Stomach smooth muscle (tissue), 2 donors: ENCODE results near the gene MAGEB1.

Source experiments
- H3K27ac ChIP-seq: one replicate; pipeline ENCODE4 v1.7.0; 2013; ENCODE audit warnings: mild to moderate bottlenecking, low read length, inconsistent platforms
- H3K27me3 ChIP-seq, 2 donors: one replicate each; pipeline ENCODE4 v1.7.0; 2013; ENCODE audit warnings: low read length in 2 of 2; ENCODE audit not compliant: insufficient read depth in 2 of 2, control insufficient read depth in 1 of 2
- H3K36me3 ChIP-seq, 2 donors: one replicate each; pipeline ENCODE4 v1.7.0; 2013; ENCODE audit warnings: low read length in 2 of 2; ENCODE audit not compliant: control insufficient read depth in 2 of 2, insufficient read depth in 2 of 2
- H3K4me1 ChIP-seq: one replicate; pipeline ENCODE4 v1.7.0; 2013; ENCODE audit warnings: low read length; ENCODE audit not compliant: control insufficient read depth, insufficient read depth
- H3K4me3 ChIP-seq, 2 donors: one replicate each; pipeline ENCODE4 v1.7.0; 2013; ENCODE audit warnings: low read length in 2 of 2
- H3K9ac ChIP-seq, 2 donors: one replicate each; pipeline ENCODE4 v1.7.0; 2013; ENCODE audit warnings: low read length in 2 of 2, mild to moderate bottlenecking in 1 of 2
- H3K9me3 ChIP-seq, 2 donors: one replicate each; pipeline ENCODE4 v1.7.0; 2013; ENCODE audit warnings: low read length in 2 of 2; ENCODE audit not compliant: control insufficient read depth in 2 of 2
- donor health status: healthy.
- donor health status: Pancreatic carcinoma.

Gene MAGEB1

DNA sequence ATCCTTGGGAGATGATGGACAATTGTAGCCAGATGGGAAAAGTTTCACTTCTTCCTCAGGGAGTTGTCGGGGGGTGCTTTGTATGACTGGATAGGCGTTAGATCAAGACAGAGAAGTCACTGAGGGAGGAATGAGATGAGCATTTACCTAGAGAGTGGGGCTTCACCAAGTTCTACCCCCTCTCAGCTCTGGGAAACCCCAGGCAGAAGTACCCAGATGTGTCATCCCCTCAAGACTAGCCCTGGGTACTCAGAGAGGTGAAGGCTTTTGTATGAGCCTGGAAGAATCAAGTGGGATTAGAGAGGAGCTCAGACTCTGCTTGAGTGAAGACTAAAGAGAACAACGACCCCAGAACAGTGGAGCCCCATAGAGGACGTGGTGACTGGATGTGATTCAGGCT, 1.9 kb downstream of the MAGEB1 start:
- Histone ChIP-seq H3K9me3 (no peaks in the 10 kb centered on the region), H3K4me1 (no peaks in the 10 kb centered on the region), H3K27ac (no peak overlapping the region), H3K36me3 (no peaks in the 10 kb centered on the region), H3K27me3 (peaks cover 0 to 2% of the 10 kb centered on the region in 2 donors), H3K4me3 (no peak overlapping the region), H3K9ac (no peak overlapping the region)

GRCh38 chrX:30253257-30253656, 6.3 kb downstream of the MAGEB1 start:
- peaks cover 0 to 2% of the 10 kb centered on the region in 2 donors for H3K27me3 ChIP-seq
- peaks cover 0 to 2% of the 10 kb centered on the region in 2 donors for H3K9me3 ChIP-seq
- H3K27ac ChIP-seq: no peak overlapping the region
- H3K4me1 ChIP-seq: no peaks in the 10 kb centered on the region
- no peak overlapping the region for H3K4me3 ChIP-seq
- H3K9ac ChIP-seq: no peak overlapping the region
- H3K36me3 ChIP-seq: no peaks in the 10 kb centered on the region

DNA sequence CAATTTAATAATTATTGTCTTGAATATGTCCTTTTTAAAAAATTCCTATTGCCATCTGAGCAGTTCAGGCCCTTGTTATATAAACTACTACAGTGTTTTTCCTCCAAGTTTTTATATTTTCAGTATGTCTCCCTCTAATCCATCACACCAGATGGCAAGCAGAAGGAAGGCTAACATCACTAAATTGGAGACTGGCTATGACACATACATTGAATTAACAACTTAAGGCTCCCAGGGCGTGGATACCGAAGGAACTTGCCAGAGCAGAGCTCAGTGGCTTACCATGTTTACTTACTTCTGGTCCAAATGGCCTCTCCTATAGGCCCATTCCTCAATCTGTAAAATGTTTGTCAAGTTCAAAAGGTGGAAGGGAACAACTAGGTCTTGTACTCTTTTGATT, 13.0 kb downstream of the MAGEB1 start:
- H3K27ac ChIP-seq: no peak overlapping the region
- no peak overlapping the region for H3K9ac ChIP-seq
- H3K4me3 ChIP-seq: no peak overlapping the region
- H3K27me3 ChIP-seq: no peaks in the 10 kb centered on the region
- H3K36me3 ChIP-seq: no peaks in the 10 kb centered on the region
- peaks cover 0 to 2% of the 10 kb centered on the region in 2 donors for H3K9me3 ChIP-seq
- H3K4me1 ChIP-seq: no peaks in the 10 kb centered on the region

GRCh38 chrX:30261012-30261411, 14.1 kb downstream of the MAGEB1 start:
- H3K4me3 ChIP-seq: no peak overlapping the region
- peaks cover 0 to 2% of the 10 kb centered on the region in 2 donors for H3K9me3 ChIP-seq
- no peak overlapping the region for H3K9ac ChIP-seq
- H3K36me3 ChIP-seq: no peaks in the 10 kb centered on the region
- H3K27ac ChIP-seq: no peak overlapping the region
- H3K4me1 ChIP-seq: no peaks in the 10 kb centered on the region
- peaks cover 0 to 4% of the 10 kb centered on the region in 2 donors for H3K27me3 ChIP-seq

DNA sequence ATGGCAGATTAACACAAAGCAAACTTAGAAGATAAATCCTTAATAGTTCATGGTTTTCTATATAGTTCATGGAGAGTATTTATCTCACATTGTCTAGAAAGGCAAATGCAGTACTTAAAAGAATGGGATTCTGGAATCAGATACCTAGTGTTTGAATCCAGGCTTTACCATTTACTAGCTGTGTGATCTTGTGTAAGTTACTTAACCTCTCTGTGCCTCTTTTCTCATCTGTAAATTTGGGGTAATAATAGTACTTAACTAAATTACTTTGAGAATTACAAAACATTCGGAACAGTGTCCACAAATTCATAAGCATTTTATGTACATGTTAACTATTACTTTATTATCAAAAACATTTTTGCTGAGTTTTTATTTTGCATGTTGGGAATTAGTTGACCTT, 15.8 kb downstream of the MAGEB1 start:
- Histone ChIP-seq H3K9ac (no peak overlapping the region), H3K27ac (no peak overlapping the region), H3K36me3 (no peaks in the 10 kb centered on the region), H3K27me3 (peaks cover 0 to 4% of the 10 kb centered on the region in 2 donors), H3K9me3 (no peaks in the 10 kb centered on the region), H3K4me3 (no peak overlapping the region), H3K4me1 (no peaks in the 10 kb centered on the region)

DNA sequence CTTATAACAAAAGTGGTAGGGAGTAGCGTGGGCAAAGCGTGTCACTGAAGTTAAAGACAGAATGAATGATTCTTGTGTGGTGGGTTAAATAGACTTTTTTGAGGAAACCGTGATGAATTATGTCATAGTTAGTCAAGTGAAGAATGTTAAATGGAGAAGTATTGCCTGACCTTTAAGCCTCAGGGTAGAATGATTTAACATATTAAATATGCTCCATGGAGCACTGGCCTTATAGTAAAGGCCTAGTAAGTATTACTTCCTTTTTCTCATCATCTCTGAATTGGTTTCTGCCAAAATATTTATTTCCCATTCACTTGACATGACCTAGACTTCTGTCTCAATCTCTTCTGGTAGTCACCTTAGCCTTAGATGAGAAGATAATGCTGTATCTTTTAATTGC, 23.7 kb downstream of the MAGEB1 start:
- no peak overlapping the region for H3K4me3 ChIP-seq
- no peaks in the 10 kb centered on the region for H3K9me3 ChIP-seq
- H3K4me1 ChIP-seq: no peaks in the 10 kb centered on the region
- no peak overlapping the region for H3K27ac ChIP-seq
- no peaks in the 10 kb centered on the region for H3K36me3 ChIP-seq
- no peak overlapping the region for H3K9ac ChIP-seq
- peaks cover 0 to 2% of the 10 kb centered on the region in 2 donors for H3K27me3 ChIP-seq

DNA sequence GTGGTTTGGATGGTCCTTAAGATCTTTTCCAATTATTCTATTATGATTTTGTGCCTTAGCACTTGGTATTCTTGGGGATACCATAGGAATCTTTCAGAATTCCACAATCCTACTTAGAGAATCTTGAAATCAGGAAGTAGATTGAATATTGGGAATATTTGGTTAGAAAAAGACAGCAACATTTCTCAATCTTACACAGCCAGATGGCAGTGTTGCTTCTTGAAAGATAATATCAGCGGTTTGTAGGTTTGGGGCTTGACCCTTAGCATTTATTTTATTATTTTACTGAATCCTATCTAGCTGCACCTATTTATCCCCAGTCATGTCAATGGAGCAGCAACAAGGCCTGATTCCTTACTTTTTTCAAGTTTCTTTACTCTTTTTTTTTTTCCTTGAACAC, 28.6 kb downstream of the MAGEB1 start:
- Histone ChIP-seq H3K9ac (no peak overlapping the region), H3K36me3 (no peaks in the 10 kb centered on the region), H3K27me3 (no peaks in the 10 kb centered on the region), H3K27ac (no peak overlapping the region), H3K9me3 (no peaks in the 10 kb centered on the region), H3K4me1 (no peaks in the 10 kb centered on the region), H3K4me3 (no peak overlapping the region)

DNA sequence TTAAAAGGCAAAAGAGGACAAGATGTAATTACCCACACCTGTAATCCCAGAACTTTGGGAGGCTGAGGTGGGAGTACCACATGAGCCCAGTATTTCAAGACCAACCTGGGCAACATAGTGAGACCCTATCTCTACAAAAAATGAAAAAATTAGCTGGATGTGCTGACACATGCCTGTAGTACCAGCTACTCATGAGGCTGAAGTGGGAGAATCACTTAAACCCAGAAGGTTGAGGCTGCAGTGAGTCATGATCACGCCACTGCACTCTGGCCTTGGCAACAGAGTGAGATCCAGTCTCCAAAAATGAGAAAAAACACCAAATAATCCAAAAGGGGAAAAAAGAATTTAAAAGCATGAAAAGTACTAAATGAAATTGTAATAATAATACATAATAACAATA, 31.4 kb downstream of the MAGEB1 start:
- Histone ChIP-seq H3K4me3 (no peak overlapping the region), H3K27ac (no peak overlapping the region), H3K27me3 (no peaks in the 10 kb centered on the region)

DNA sequence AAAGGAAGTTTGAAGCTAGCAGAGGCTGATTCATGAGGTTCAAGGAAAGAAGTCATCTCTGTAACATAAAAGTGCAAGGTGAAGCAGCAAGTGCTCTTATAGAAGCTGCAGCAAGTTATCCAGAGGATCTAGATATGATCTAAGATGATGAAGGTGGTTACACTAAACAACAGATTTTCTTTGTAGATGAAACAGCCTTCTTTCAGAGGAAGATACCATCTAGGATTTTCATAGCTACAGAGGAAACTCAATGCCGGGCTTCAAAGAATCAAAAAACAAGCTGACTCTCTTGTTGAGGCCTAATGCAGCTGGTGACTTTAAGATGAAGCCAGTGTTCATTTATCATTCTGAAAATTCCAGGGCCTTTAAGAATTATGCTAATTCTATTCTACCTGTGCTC, 33.5 kb downstream of the MAGEB1 start:
- H3K4me1 ChIP-seq: no peaks in the 10 kb centered on the region
- H3K4me3 ChIP-seq: no peak overlapping the region
- no peak overlapping the region for H3K9ac ChIP-seq
- H3K27me3 ChIP-seq: no peaks in the 10 kb centered on the region
- H3K9me3 ChIP-seq: no peaks in the 10 kb centered on the region
- H3K36me3 ChIP-seq: no peaks in the 10 kb centered on the region
- no peak overlapping the region for H3K27ac ChIP-seq

More for the DNA sequence above, 31.4 kb downstream of the MAGEB1 start:
- no peaks in the 10 kb centered on the region for H3K4me1 ChIP-seq
- H3K36me3 ChIP-seq: no peaks in the 10 kb centered on the region
- H3K9me3 ChIP-seq: no peaks in the 10 kb centered on the region
- H3K9ac ChIP-seq: no peak overlapping the region

GRCh38 chrX:30282527-30282926, 35.6 kb downstream of the MAGEB1 start:
- no peak overlapping the region for H3K27ac ChIP-seq
- no peaks in the 10 kb centered on the region for H3K9me3 ChIP-seq
- no peaks in the 10 kb centered on the region for H3K27me3 ChIP-seq
- H3K36me3 ChIP-seq: no peaks in the 10 kb centered on the region
- no peak overlapping the region for H3K4me3 ChIP-seq
- no peaks in the 10 kb centered on the region for H3K4me1 ChIP-seq
- H3K9ac ChIP-seq: no peak overlapping the region

DNA sequence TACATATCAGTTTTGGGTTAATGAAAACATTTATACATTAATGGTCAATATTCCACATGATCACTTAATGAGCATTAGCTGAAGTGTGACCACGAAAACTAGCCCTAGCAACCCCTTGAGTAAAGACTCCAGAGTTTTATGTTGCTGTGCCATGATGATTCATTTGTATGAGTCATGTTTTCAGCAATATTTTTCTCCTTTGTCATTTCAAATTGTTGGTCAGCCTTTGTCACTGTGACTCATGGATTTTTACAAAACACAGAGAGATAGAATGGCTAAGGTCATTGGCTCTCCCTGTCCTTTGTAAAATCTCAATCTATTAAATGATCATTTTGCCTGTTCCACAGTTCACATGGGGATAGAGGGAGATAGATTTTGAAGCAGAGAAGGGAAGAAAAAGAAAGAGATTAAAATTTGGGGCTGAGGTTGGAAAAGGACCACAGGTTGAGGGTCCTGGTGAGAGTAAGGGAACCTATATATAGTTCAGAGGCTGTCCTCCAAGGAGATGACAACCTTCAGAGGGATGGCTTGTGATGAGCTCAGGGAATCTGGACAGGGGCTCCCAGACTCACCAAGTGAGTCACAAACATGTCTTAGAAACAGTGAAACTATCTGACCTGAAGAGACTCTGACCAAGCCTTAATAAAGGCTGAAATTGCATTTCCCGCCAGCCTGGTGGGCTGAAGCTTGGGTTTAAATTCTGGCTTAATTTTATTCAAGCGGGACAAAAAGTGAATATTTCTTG, 36.7 kb downstream of the MAGEB1 start:
- no peak overlapping the region for H3K4me3 ChIP-seq
- H3K9me3 ChIP-seq: no peaks in the 10 kb centered on the region
- no peak overlapping the region for H3K9ac ChIP-seq
- no peaks in the 10 kb centered on the region for H3K4me1 ChIP-seq
- H3K36me3 ChIP-seq: no peaks in the 10 kb centered on the region
- H3K27me3 ChIP-seq: no peaks in the 10 kb centered on the region
- no peak overlapping the region for H3K27ac ChIP-seq
